Endothelial cell of umbilical vein (primary cell): ENCODE measurements around the gene TCF25. TPM values are rescaled to one million over a fixed set of nuclear protein-coding genes. Genes with fewer than 3 reads are reported as not detected.

Source experiments
- BruUV-seq: library from RNA; stranded (reverse); fragments of 400-500 nt; replicated peaks from 2 replicates; lab custom pipeline; 2021; lab: Mats Ljungman, UMichigan
- CTCF ChIA-PET: fragments of 300-600, 350-600 bp; sonication (Branson Sonifier 250); formaldehyde crosslinking; loops from one replicate; lab custom pipeline; 2021; ENCODE audit warnings: antibody characterized with exemption, inconsistent platforms; lab: Charles Lee
- POLR2A ChIA-PET: fragments of 300-600, 350-600 bp; sonication (Branson Sonifier 250); formaldehyde crosslinking; loops from one replicate; lab custom pipeline; 2021; ENCODE audit warnings: antibody characterized with exemption, inconsistent platforms; lab: Charles Lee
- DNase-seq: peaks from one replicate; pipeline ENCODE4 v3.0.0-alpha.2; 2011; ENCODE audit warnings: low read depth, low spot score
- FAIRE-seq: peaks from 2 replicates; lab custom pipeline; 2011; peaks lifted over from hg19 to GRCh38; lab: Jason Lieb, UNC
- H2AFZ ChIP-seq: 2 replicates; pipeline ENCODE4 v1.6.0; 2012; ENCODE audit warnings: low read depth, low read length, control low read depth, inconsistent platforms
- H3K27ac ChIP-seq: 2 replicates; pipeline ENCODE4 v1.5.1; 2011; ENCODE audit warnings: low read depth, mild to moderate bottlenecking, control low read depth, low read length, moderate library complexity; ENCODE audit not compliant: insufficient read depth
- H3K27me3 ChIP-seq, 2 experiments: 2 replicates each; pipeline versions ENCODE4 v1.6.0 to v1.6.1; 2011; ENCODE audit warnings: low read length in 2 of 2, mixed read lengths in 1 of 2; ENCODE audit not compliant: control insufficient read depth in 2 of 2, insufficient read depth in 2 of 2
- H3K36me3 ChIP-seq, 2 experiments: 2 replicates in 1 of 2; 3 replicates in 1 of 2; pipeline ENCODE4 v1.5.1; 2011; ENCODE audit warnings: low read length in 2 of 2, mild to moderate bottlenecking in 1 of 2, moderate library complexity in 1 of 2; ENCODE audit not compliant: control insufficient read depth in 2 of 2, insufficient read depth in 2 of 2; ENCODE audit errors: extremely low read depth in 1 of 2
- H3K4me1 ChIP-seq: 3 replicates; pipeline ENCODE4 v1.5.1; 2011; ENCODE audit warnings: mild to moderate bottlenecking, low read length; ENCODE audit not compliant: control insufficient read depth, insufficient read depth; ENCODE audit errors: extremely low read depth
- H3K4me2 ChIP-seq: 2 replicates; pipeline ENCODE4 v1.6.1; 2011; ENCODE audit warnings: low read length, control low read depth, mixed read lengths; ENCODE audit not compliant: insufficient read depth
- H3K4me3 ChIP-seq, 3 experiments: fragments of 200-600 bp in 1 of 3; sonication (generic), shearing (Covaris generic) in 1 of 3; replicated peaks in 1 of 3; 2 replicates each; pipeline ENCODE4 v1.5.1; 2011 to 2016; ENCODE audit warnings: control low read depth in 3 of 3, low read length in 3 of 3, mild to moderate bottlenecking in 2 of 3, inconsistent platforms in 1 of 3, low read depth in 1 of 3, moderate library complexity in 1 of 3; ENCODE audit not compliant: insufficient read depth in 1 of 3
- H3K79me2 ChIP-seq: 2 replicates; pipeline ENCODE4 v1.6.0; 2012; ENCODE audit warnings: low read length, inconsistent platforms; ENCODE audit not compliant: control insufficient read depth, insufficient read depth
- H3K9ac ChIP-seq: replicated peaks from 2 replicates; pipeline ENCODE3; 2011; ENCODE audit warnings: low read length, control low read depth; ENCODE audit not compliant: insufficient read depth; ENCODE audit errors: extremely low read depth
- H3K9me1 ChIP-seq: replicated peaks from 3 replicates; pipeline ENCODE4 v1.6.0; 2011; ENCODE audit warnings: mild to moderate bottlenecking, low read length; ENCODE audit not compliant: control insufficient read depth, insufficient read depth; ENCODE audit errors: extremely low read depth
- H3K9me3 ChIP-seq: replicated peaks from 2 replicates; pipeline ENCODE4 v1.5.1; 2012; ENCODE audit warnings: low read length, inconsistent platforms; ENCODE audit not compliant: control insufficient read depth, insufficient read depth
- H4K20me1 ChIP-seq: replicated peaks from 2 replicates; pipeline ENCODE3; 2011; ENCODE audit warnings: mild to moderate bottlenecking, low read length; ENCODE audit not compliant: control insufficient read depth, insufficient read depth; ENCODE audit errors: extremely low read depth
- EZH2 ChIP-seq: IDR thresholded peaks from 2 replicates; pipeline ENCODE4 v1.6.1; 2012; ENCODE audit warnings: borderline replicate concordance, low read depth, mild to moderate bottlenecking, moderate library complexity, low read length, inconsistent platforms; ENCODE audit not compliant: severe bottlenecking
- FOS ChIP-seq: IDR thresholded peaks from 2 replicates; pipeline ENCODE4 v1.6.1; 2011; ENCODE audit warnings: mild to moderate bottlenecking, low read length, moderate library complexity, borderline replicate concordance; ENCODE audit not compliant: insufficient read depth
- JUN ChIP-seq: IDR thresholded peaks from 2 replicates; pipeline ENCODE4 v1.6.1; 2011; ENCODE audit warnings: borderline replicate concordance, low read depth; ENCODE audit not compliant: insufficient read length, insufficient read depth
- MYC ChIP-seq: IDR thresholded peaks from one replicate; pipeline ENCODE4 v1.6.1; 2011; ENCODE audit warnings: mild to moderate bottlenecking, low read depth, low read length
- POLR2A ChIP-seq: IDR thresholded peaks from 2 replicates; pipeline ENCODE4 v1.6.1; 2012; ENCODE audit warnings: low read depth, mild to moderate bottlenecking, control low read depth, low read length
- POLR2AphosphoS5 ChIP-seq: IDR thresholded peaks from 2 replicates; pipeline ENCODE4 v1.6.1; 2012; ENCODE audit warnings: low read depth, mild to moderate bottlenecking, control low read depth, low read length, moderate library complexity; ENCODE audit not compliant: insufficient read depth
- dilution Hi-C: fragments of 300-500 bp; cut with MboI; formaldehyde crosslinking; loops from one replicate; pipeline ENCODE4 v1.15.0; 2019; ENCODE audit warnings: low sequenced_read_pairs; ENCODE audit not compliant: extremely low pct_ligation_motif_present
- intact Hi-C: fragments of 100-400 bp; cut with micrococcal nuclease; formaldehyde crosslinking; loops from one replicate; pipeline ENCODE4 v1.10.0; 2022
- polyA plus RNA-seq, 4 experiments: library from polyadenylated mRNA; depleted of rRNA in 3 of 4; stranded (reverse) in 3 of 4; unstranded in 1 of 4; fragments of >200 nt; gene quantifications; 2 replicates each; pipeline versions ENCODE4 v1.2.1 to v1.2.3, GENCODE V29; 2011 to 2012; ENCODE audit warnings: missing spikeins in 1 of 4
- total RNA-seq: library from RNA; stranded (reverse); gene quantifications from 2 replicates; pipeline ENCODE4 v1.2.3, GENCODE V29; 2021
- TF ChIP-seq, protein P1 (sequence below), 2 donors: IDR thresholded peaks; 1 replicate in 1 of 2; 2 replicates in 1 of 2; pipeline ENCODE4 v1.5.1; 2011; ENCODE audit warnings: low read length in 2 of 2, mild to moderate bottlenecking in 2 of 2, moderate library complexity in 2 of 2, control low read depth in 1 of 2, inconsistent platforms in 1 of 2, low read depth in 1 of 2; ENCODE audit not compliant: insufficient read depth in 1 of 2; ENCODE audit errors: extremely low read depth in 1 of 2

The TCF25 gene
- total and polyA plus RNA-seq, 2 donors (not counting 3 experiments of a cell fraction or from before 2014, with no cell fraction given) = 193 to 234 TPM

- dilution Hi-C loops = no loop called here
- POLR2A ChIA-PET = no interaction called here
- no peak for DNase-seq
Measured at GRCh38 chr16:89845417-89845816, 28.0 kb upstream of the TCF25 start.

More at GRCh38 chr16:89845417-89845816, 28.0 kb upstream of the TCF25 start:
- TF ChIP-seq POLR2A (no peak), POLR2AphosphoS5 (no peak), MYC (no peak), JUN (no peak), EZH2 (no peak), FOS (no peak)
- TF ChIP-seq, protein P1, sequence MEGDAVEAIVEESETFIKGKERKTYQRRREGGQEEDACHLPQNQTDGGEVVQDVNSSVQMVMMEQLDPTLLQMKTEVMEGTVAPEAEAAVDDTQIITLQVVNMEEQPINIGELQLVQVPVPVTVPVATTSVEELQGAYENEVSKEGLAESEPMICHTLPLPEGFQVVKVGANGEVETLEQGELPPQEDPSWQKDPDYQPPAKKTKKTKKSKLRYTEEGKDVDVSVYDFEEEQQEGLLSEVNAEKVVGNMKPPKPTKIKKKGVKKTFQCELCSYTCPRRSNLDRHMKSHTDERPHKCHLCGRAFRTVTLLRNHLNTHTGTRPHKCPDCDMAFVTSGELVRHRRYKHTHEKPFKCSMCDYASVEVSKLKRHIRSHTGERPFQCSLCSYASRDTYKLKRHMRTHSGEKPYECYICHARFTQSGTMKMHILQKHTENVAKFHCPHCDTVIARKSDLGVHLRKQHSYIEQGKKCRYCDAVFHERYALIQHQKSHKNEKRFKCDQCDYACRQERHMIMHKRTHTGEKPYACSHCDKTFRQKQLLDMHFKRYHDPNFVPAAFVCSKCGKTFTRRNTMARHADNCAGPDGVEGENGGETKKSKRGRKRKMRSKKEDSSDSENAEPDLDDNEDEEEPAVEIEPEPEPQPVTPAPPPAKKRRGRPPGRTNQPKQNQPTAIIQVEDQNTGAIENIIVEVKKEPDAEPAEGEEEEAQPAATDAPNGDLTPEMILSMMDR (IDR thresholded peaks at IDR 0.05; ENCODE audit: extremely low read depth in 1 of 2, insufficient read depth in 1 of 2, low read depth in 1 of 2, low read length in 2 of 2) = no peak
- H3K4me3 ChIP-seq = no peak overlapping the region
- CTCF ChIA-PET = no interaction called here
- no peak overlapping the region for H3K9ac ChIP-seq
- intact Hi-C loops = no loop called here
- H3K27ac ChIP-seq = no peak overlapping the region
- H3K9me1 ChIP-seq = no peaks in the 10 kb centered on the region
- FAIRE-seq = no peak
- H3K36me3 ChIP-seq = no peaks in the 10 kb centered on the region
- no peaks in the 10 kb centered on the region for H3K27me3 ChIP-seq
- no TSS peak for BruUV-seq
- H3K79me2 ChIP-seq = no peaks in the 10 kb centered on the region
- no peaks in the 10 kb centered on the region for H3K4me1 ChIP-seq
- no peak overlapping the region for H2AFZ ChIP-seq
- H3K4me2 ChIP-seq = no peak overlapping the region
- no peaks in the 10 kb centered on the region for H3K9me3 ChIP-seq
- no peaks in the 10 kb centered on the region for H4K20me1 ChIP-seq
